Esophagus muscularis mucosa (tissue), 4 donors: ENCODE results near the gene CYP46A1.

Source experiments
- CTCF ChIP-seq, 3 experiments: fragments of 200-600 bp in 2 of 3; fragments of 450-650 bp in 1 of 3; sonication (generic) in 2 of 3; IDR thresholded peaks; one replicate each; pipeline ENCODE4 v1.5.1; 2017 to 2019; ENCODE audit warnings: antibody characterized with exemption in 3 of 3, mild to moderate bottlenecking in 2 of 3, moderate library complexity in 1 of 3
- EP300 ChIP-seq: sonication (generic); formaldehyde crosslinking; IDR thresholded peaks from one replicate; pipeline ENCODE4 v1.6.1; 2017; ENCODE audit warnings: antibody characterized with exemption
- POLR2A ChIP-seq: fragments of 450-650 bp; IDR thresholded peaks from one replicate; pipeline ENCODE4 v1.6.1; 2017; ENCODE audit warnings: antibody characterized with exemption, moderate library complexity, mild to moderate bottlenecking, low read depth
- POLR2AphosphoS5 ChIP-seq, 2 donors: sonication (generic); formaldehyde crosslinking; IDR thresholded peaks; one replicate each; pipeline ENCODE4 v1.6.1; 2017; ENCODE audit warnings: antibody characterized with exemption in 2 of 2

DNA sequence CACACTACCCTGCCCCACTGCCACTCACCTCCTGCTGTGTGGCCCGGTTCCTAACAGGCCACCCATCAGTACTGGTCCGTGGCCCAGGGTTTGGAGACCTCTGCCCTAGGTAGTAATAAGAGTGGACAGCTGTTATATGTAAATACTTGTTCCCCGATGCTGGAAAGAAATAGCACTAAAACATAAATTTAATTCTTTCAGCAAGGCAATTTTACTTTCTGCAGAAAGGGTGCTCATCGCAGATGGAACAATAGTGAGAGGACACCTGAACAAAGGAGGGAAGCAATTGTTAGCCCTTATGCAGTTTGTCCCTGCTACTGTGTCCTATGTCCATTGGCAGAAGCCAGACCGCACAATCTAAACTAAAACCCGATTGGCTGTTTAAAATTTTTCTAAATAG is 5.9 kb upstream of the CYP46A1 start:
- TF ChIP-seq POLR2A (no peak), CTCF (IDR thresholded peaks at IDR 0.05) (no peak), EP300 (no peak), POLR2AphosphoS5 (IDR thresholded peaks at IDR 0.05) (no peak)
